GM18508 (cell line): ENCODE results near the gene NRCAM.
"Not testable (repeated sequence)": the region's sequence is repeated elsewhere in the genome, so short reads cannot be mapped to it uniquely, and the experiment has no call there.

Source experiments
- ATAC-seq: cut with Tn5 transposase; IDR thresholded peaks from one replicate; pipeline ENCODE4 v1.9.1; 2021; ENCODE audit warnings: moderate number of reproducible peaks; ENCODE audit not compliant: insufficient read depth, unreplicated experiment

The NRCAM gene

GRCh38 chr7:108360058-108360800 is 96.0 kb downstream of the NRCAM start:
- no peak for ATAC-seq

GRCh38 chr7:108358553-108358952 is 97.7 kb downstream of the NRCAM start:
- no peak for ATAC-seq

- ATAC-seq, result no peak
Observed at GRCh38 chr7:108351729-108352131, 104.5 kb downstream of the NRCAM start.

- no peak for ATAC-seq
Observed at GRCh38 chr7:108348913-108349312, 107.3 kb downstream of the NRCAM start.

GRCh38 chr7:108347616-108348015 is 108.6 kb downstream of the NRCAM start:
- no peak for ATAC-seq

GRCh38 chr7:108345710-108346336 is 110.4 kb downstream of the NRCAM start:
- ATAC-seq, result no peak

GRCh38 chr7:108340856-108341411 is 115.3 kb downstream of the NRCAM start:
- no peak for ATAC-seq

- not testable (repeated sequence) for ATAC-seq
Observed at GRCh38 chr7:108340406-108340805, 115.8 kb downstream of the NRCAM start.

- ATAC-seq, result no peak
Observed at GRCh38 chr7:108335269-108335918, 120.8 kb downstream of the NRCAM start.

- ATAC-seq, result no peak
Observed at GRCh38 chr7:108332937-108333336, 123.3 kb downstream of the NRCAM start.

- no peak for ATAC-seq
Observed at GRCh38 chr7:108331971-108332370, 124.3 kb downstream of the NRCAM start.

- ATAC-seq, result no peak
Observed at GRCh38 chr7:108330227-108330626, 126.0 kb downstream of the NRCAM start.

GRCh38 chr7:108329514-108329913 is 126.7 kb downstream of the NRCAM start:
- ATAC-seq, result no peak

- no peak for ATAC-seq
Observed at GRCh38 chr7:108328174-108328651, 128.0 kb downstream of the NRCAM start.

GRCh38 chr7:108327353-108327752 is 128.9 kb downstream of the NRCAM start:
- no peak for ATAC-seq

GRCh38 chr7:108326938-108327337 is 129.3 kb downstream of the NRCAM start:
- no peak for ATAC-seq

GRCh38 chr7:108324053-108325038 is 131.9 kb downstream of the NRCAM start:
- ATAC-seq, result no peak

- no peak for ATAC-seq
Observed at GRCh38 chr7:108322925-108323832, 133.1 kb downstream of the NRCAM start.

GRCh38 chr7:108322046-108322445 is 134.2 kb downstream of the NRCAM start:
- ATAC-seq, result no peak
